GM12878 (cell line): ENCODE data around the gene TDRD7. TPM values are rescaled to one million over a fixed set of nuclear protein-coding genes. Genes with fewer than 3 reads are reported as not detected.

Source experiments
- ATAC-seq: fragments of 200-7000 bp; cut with Tn5 transposase; 3 replicates; pipeline ENCODE4 v1.9.1; 2020; ENCODE audit warnings: mild to moderate bottlenecking, moderate library complexity
- BruUV-seq: library from RNA; stranded (reverse); fragments of 400-500 nt; replicated peaks from 2 replicates; lab custom pipeline; 2021; lab: Mats Ljungman, UMichigan
- CTCF ChIA-PET: fragments of 300-600 bp; sonication (Branson Sonifier 250); formaldehyde crosslinking; extraction: SDS; loops from one replicate; lab custom pipeline; 2021; ENCODE audit warnings: inconsistent platforms; lab: Yijun Ruan, JAX
- POLR2A ChIA-PET: fragments of 350-600 bp; formaldehyde crosslinking; extraction: SDS; loops from one replicate; lab custom pipeline; 2021; ENCODE audit warnings: inconsistent platforms; lab: Charles Lee
- RAD21 ChIA-PET: fragments of 300-600 bp; sonication (Branson Sonifier 250); formaldehyde crosslinking; loops from one replicate; lab custom pipeline; 2023; ENCODE audit warnings: antibody characterized with exemption; ENCODE audit not compliant: unreplicated experiment; lab: Charles Lee
- SMC1A ChIA-PET: fragments of 300-600 bp; sonication (Branson Sonifier 250); formaldehyde crosslinking; loops from one replicate; lab custom pipeline; 2023; ENCODE audit not compliant: unreplicated experiment, uncharacterized antibody; lab: Charles Lee
- DNase-seq: peaks from one replicate; pipeline ENCODE4 v3.0.0-alpha.2; 2011; ENCODE audit warnings: low read depth, low spot score
- FAIRE-seq: peaks from 3 replicates; lab custom pipeline; 2011; peaks lifted over from hg19 to GRCh38; lab: Jason Lieb, UNC
- H2AFZ ChIP-seq: 2 replicates; pipeline ENCODE4 v1.6.0; 2011; ENCODE audit warnings: low read depth, low read length, control low read depth; ENCODE audit not compliant: control insufficient read depth
- H3K27ac ChIP-seq: 2 replicates; pipeline ENCODE4 v1.5.1; 2011; ENCODE audit warnings: control low read depth; ENCODE audit not compliant: control insufficient read depth, insufficient read depth
- H3K27me3 ChIP-seq, 2 experiments: replicated peaks in 1 of 2; 2 replicates each; pipeline versions ENCODE4 v1.6.0 to v1.6.1; 2011; ENCODE audit warnings: low read length in 1 of 2; ENCODE audit not compliant: control insufficient read depth in 2 of 2, insufficient read depth in 2 of 2
- H3K36me3 ChIP-seq, 2 experiments: 2 replicates each; pipeline ENCODE4 v1.5.1; 2011; ENCODE audit warnings: low read length in 1 of 2; ENCODE audit not compliant: control insufficient read depth in 2 of 2, insufficient read depth in 2 of 2
- H3K4me1 ChIP-seq: 2 replicates; pipeline ENCODE4 v1.6.1; 2011; ENCODE audit warnings: mild to moderate bottlenecking, low read length, moderate library complexity, mixed read lengths; ENCODE audit not compliant: control insufficient read depth, insufficient read depth
- H3K4me2 ChIP-seq: 2 replicates; pipeline ENCODE4 v1.6.0; 2011; ENCODE audit warnings: control low read depth; ENCODE audit not compliant: control insufficient read depth, insufficient read depth
- H3K4me3 ChIP-seq: fragments of 200-600 bp; sonication (generic); 2 replicates; pipeline ENCODE4 v1.5.1; 2016
- H3K79me2 ChIP-seq: 2 replicates; pipeline ENCODE4 v1.6.0; 2011; ENCODE audit warnings: low read length; ENCODE audit not compliant: control insufficient read depth, insufficient read depth
- H3K9ac ChIP-seq: 2 replicates; pipeline ENCODE4 v1.8.0; 2011; ENCODE audit warnings: low read length, control low read depth, mixed read lengths; ENCODE audit not compliant: control insufficient read depth, insufficient read depth
- H3K9me3 ChIP-seq: replicated peaks from 3 replicates; pipeline ENCODE4 v1.5.1; 2011; ENCODE audit warnings: mild to moderate bottlenecking, low read length; ENCODE audit not compliant: control insufficient read depth, insufficient read depth
- H4K20me1 ChIP-seq: 2 replicates; pipeline ENCODE4 v1.6.0; 2011; ENCODE audit not compliant: control insufficient read depth, insufficient read depth
- EGR1 ChIP-seq, 2 experiments: IDR thresholded peaks; 1 replicate in 1 of 2; 2 replicates in 1 of 2; pipeline ENCODE4 v1.6.1; 2011 to 2012; ENCODE audit warnings: low read depth in 2 of 2, low read length in 2 of 2, borderline replicate concordance in 1 of 2, mild to moderate bottlenecking in 1 of 2, moderate library complexity in 1 of 2
- ETV6 ChIP-seq, 2 experiments: fragments of 450-650 bp in 1 of 2; IDR thresholded peaks in 1 of 2; conservative IDR thresholded peaks in 1 of 2; 2 replicates each; pipeline ENCODE4 v1.6.1; 2014; ENCODE audit warnings: antibody characterized with exemption in 1 of 2, borderline replicate concordance in 1 of 2, low read depth in 1 of 2, mild to moderate bottlenecking in 1 of 2, moderate library complexity in 1 of 2
- IKZF1 ChIP-seq: fragments of 450-650 bp; conservative IDR thresholded peaks from 2 replicates; pipeline ENCODE4 v1.6.1; 2017; ENCODE audit warnings: antibody characterized with exemption, mild to moderate bottlenecking
- NFXL1 ChIP-seq: fragments of 450-650 bp; IDR thresholded peaks from 2 replicates; pipeline ENCODE4 v1.6.1; 2017; ENCODE audit warnings: antibody characterized with exemption, mild to moderate bottlenecking, borderline replicate concordance
- NKRF ChIP-seq: fragments of 450-650 bp; conservative IDR thresholded peaks from 2 replicates; pipeline ENCODE4 v1.6.1; 2017; ENCODE audit warnings: mild to moderate bottlenecking, moderate library complexity
- PML ChIP-seq: IDR thresholded peaks from 2 replicates; pipeline ENCODE4 v1.6.1; 2012; ENCODE audit warnings: low read length, inconsistent platforms
- POLR2A ChIP-seq: IDR thresholded peaks from 2 replicates; pipeline ENCODE4 v1.6.1; 2011; ENCODE audit warnings: low read depth, mild to moderate bottlenecking, low read length
- SREBF1 ChIP-seq: IDR thresholded peaks from 2 replicates; pipeline ENCODE4 v1.6.1; 2012; ENCODE audit warnings: mild to moderate bottlenecking, low read length
- SREBF2 ChIP-seq: IDR thresholded peaks from 2 replicates; pipeline ENCODE4 v1.6.1; 2012; ENCODE audit warnings: mild to moderate bottlenecking, low read length
- ZNF217 ChIP-seq: fragments of 450-650 bp; IDR thresholded peaks from 2 replicates; pipeline ENCODE4 v1.6.1; 2017; ENCODE audit warnings: antibody characterized with exemption, mild to moderate bottlenecking
- WGBS: methylation state at CpG from one replicate; pipeline ENCODE4 v1.1.6; 2016; ENCODE audit warnings: low lambda C conversion rate; ENCODE audit not compliant: insufficient replicate concordance, insufficient coverage; ENCODE audit errors: missing lambda C conversion rate; 5-methylcytosine and 5-hydroxymethylcytosine counted together
- in situ Hi-C: fragments of 300-500 bp; cut with MboI; formaldehyde crosslinking; loops from 9 replicates; pipeline ENCODE4 v1.14.3; 2018; ENCODE audit warnings: mixed read lengths
- intact Hi-C: fragments of 100-400 bp; cut with micrococcal nuclease; formaldehyde crosslinking; loops from one replicate; pipeline ENCODE4 v1.14.2; 2022; ENCODE audit not compliant: unreplicated experiment
- polyA plus RNA-seq, 11 experiments: library from polyadenylated mRNA; depleted of rRNA in 4 of 11; unstranded in 6 of 11; stranded (reverse) in 5 of 11; fragments of >200 nt; fragmentation: Nextera tagmentation in 4 of 11; fragmentation: Illumina TruSeq in 1 of 11; extraction: Ambion mirVana in 4 of 11; extraction: Trizol in 1 of 11; gene quantifications; 1 replicate in 1 of 11; 2 replicates in 10 of 11; pipeline versions ENCODE4 v1.2.1 to v1.2.3, GENCODE V29; 2011 to 2016; ENCODE audit warnings: inconsistent platforms in 2 of 11, missing spikeins in 2 of 11, low read depth in 1 of 11
- total RNA-seq, 4 experiments: library from RNA; depleted of rRNA in 3 of 4; stranded (reverse); fragments of >200 nt in 3 of 4; fragmentation: Illumina TruSeq in 1 of 4; extraction: Trizol in 1 of 4; gene quantifications; 2 replicates each; pipeline versions ENCODE4 v1.2.1 to v1.2.3, GENCODE V29; 2013 to 2021
- TF ChIP-seq, protein P1 (sequence below): IDR thresholded peaks from 2 replicates; pipeline ENCODE4 v1.6.1; 2012; ENCODE audit warnings: low read depth, low read length, improper control_type of control experiment

TDRD7 gene
- total and polyA plus RNA-seq, 10 of the 15 experiments (the other 5 are each of a cell fraction or from before 2014, with no cell fraction given), result 5.7 to 26.4 (median 16.2) TPM

GRCh38 chr9:97535771-97536170, 123.9 kb downstream of the TDRD7 start:
- CTCF ChIA-PET, result interaction anchor here (1.0 to 2.4 kb wide), 3 partner anchors 34 to 67 kb away, joined by 3 to 5 read pairs (median 3); partner anchors contain the start of gene TMOD1
- in situ Hi-C loops, result no loop called here
- H3K4me3 ChIP-seq, result no peak overlapping the region
- 89% methylated on average over 5 of the region's 5 CpGs for WGBS
- RAD21 ChIA-PET, result no interaction called here
- no TSS peak for BruUV-seq
- TF ChIP-seq SREBF1, result no peak
- TF ChIP-seq, protein P1, sequence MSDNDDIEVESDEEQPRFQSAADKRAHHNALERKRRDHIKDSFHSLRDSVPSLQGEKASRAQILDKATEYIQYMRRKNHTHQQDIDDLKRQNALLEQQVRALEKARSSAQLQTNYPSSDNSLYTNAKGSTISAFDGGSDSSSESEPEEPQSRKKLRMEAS, result no peak
- peaks cover 1% of the 10 kb centered on the region; the same call in 1 of the 3 replicates for H3K9me3 ChIP-seq
- DNase-seq (no peak), ATAC-seq (no peak), FAIRE-seq (no peak)
- intact Hi-C loops, result no loop called here
- no peak overlapping the region for H3K9ac ChIP-seq
- H2AFZ ChIP-seq, result no peak overlapping the region
- H3K27me3 ChIP-seq, result no peaks in the 10 kb centered on the region
- no peaks in the 10 kb centered on the region for H3K79me2 ChIP-seq
- H4K20me1 ChIP-seq, result no peaks in the 10 kb centered on the region
- no peak overlapping the region for H3K27ac ChIP-seq
- peaks cover 5 to 6% of the 10 kb centered on the region in 2 experiments; a peak in 3 of 4 replicates for H3K36me3 ChIP-seq
- POLR2A ChIA-PET, result no interaction called here
- SMC1A ChIA-PET, result interaction anchor here (0.6 kb wide), 1 partner anchor 25 kb away, joined by 3 read pairs; no protein-coding TSS in a partner anchor
- no peak overlapping the region for H3K4me2 ChIP-seq
- no peaks in the 10 kb centered on the region for H3K4me1 ChIP-seq

DNA sequence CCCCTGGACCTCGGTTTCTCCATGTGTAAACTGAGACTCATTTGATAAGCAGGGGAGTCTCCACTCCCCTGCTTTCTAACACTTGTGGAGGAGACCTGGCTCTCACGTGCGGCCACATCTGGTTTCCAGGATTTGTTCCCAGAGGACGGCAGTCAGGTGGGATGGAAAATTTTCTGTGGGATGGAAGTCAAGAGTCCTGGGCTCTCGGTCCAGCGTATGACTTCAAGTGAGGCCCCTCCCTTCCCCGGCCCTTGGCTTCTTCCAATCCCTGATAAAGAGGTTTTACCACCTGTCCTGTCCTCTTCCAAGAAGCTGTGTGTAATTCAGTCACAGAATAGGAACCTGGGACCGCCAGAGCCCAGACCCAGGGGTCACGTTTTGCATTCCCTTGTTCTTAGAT, 124.6 kb downstream of the TDRD7 start:
- intact Hi-C loops, result no loop called here

More for the DNA sequence above, 124.6 kb downstream of the TDRD7 start:
- in situ Hi-C loops, result no loop called here
- SMC1A ChIA-PET, result interaction anchor here (1.0 to 1.6 kb wide), 4 partner anchors 20 to 67 kb away, joined by 3 to 5 read pairs (median 4); no protein-coding TSS in a partner anchor
- H3K27me3 ChIP-seq, result no peaks in the 10 kb centered on the region
- FAIRE-seq, result no peak
- no peak overlapping the region for H3K9ac ChIP-seq
- no peak overlapping the region for H3K27ac ChIP-seq
- H2AFZ ChIP-seq, result no peak overlapping the region
- peaks cover 5 to 6% of the 10 kb centered on the region in 2 experiments; a peak in 3 of 4 replicates for H3K36me3 ChIP-seq
- H3K9me3 ChIP-seq, result peaks cover 1% of the 10 kb centered on the region; the same call in 1 of the 3 replicates
- no peak for DNase-seq
- no peaks in the 10 kb centered on the region for H4K20me1 ChIP-seq
- CTCF ChIA-PET, result interaction anchor here (1.0 to 2.4 kb wide), 2 partner anchors 62 kb away, joined by 3 to 5 read pairs; no protein-coding TSS in a partner anchor
- ATAC-seq, result no peak
- BruUV-seq, result no TSS peak
- no peaks in the 10 kb centered on the region for H3K79me2 ChIP-seq
- no peak for TF ChIP-seq SREBF2
- no peak for TF ChIP-seq NFXL1
- TF ChIP-seq PML, result no peak
- TF ChIP-seq, protein P1, result no peak
- TF ChIP-seq POLR2A, result no peak
- TF ChIP-seq ETV6 (conservative IDR thresholded peaks at IDR 0.05 in 1 of 2, IDR thresholded peaks at IDR 0.05 in 1 of 2; ENCODE audit: borderline replicate concordance in 1 of 2, low read depth in 1 of 2), result no peak
- TF ChIP-seq EGR1 (IDR thresholded peaks at IDR 0.05; ENCODE audit: borderline replicate concordance in 1 of 2, low read depth in 2 of 2, low read length in 2 of 2), result no peak
- no peak for TF ChIP-seq NKRF
- TF ChIP-seq IKZF1, result no peak
- no peak for TF ChIP-seq ZNF217
- no peak overlapping the region for H3K4me2 ChIP-seq
- no peaks in the 10 kb centered on the region for H3K4me1 ChIP-seq
- RAD21 ChIA-PET, result interaction anchor here (0.9 kb wide), 1 partner anchor 67 kb away, joined by 3 read pairs; no protein-coding TSS in a partner anchor
- H3K4me3 ChIP-seq, result no peak overlapping the region
- WGBS, result 93% methylated on average over 9 of the region's 9 CpGs
- POLR2A ChIA-PET, result no interaction called here
